ENCODE measurements around the gene IL18R1.

The IL18R1 gene

GRCh38 chr2:102367331-102367971, 11.9 kb downstream of the IL18R1 start:
- DNase-seq (ENCODE audit: low read depth): no peak
- H3K4me3 ChIP-seq (ENCODE audit: low read depth, low read length): no peak overlapping the region
- TF ChIP-seq CTCF (conservative IDR thresholded peaks at IDR 0.05; ENCODE audit: low read depth, low read length): no peak

GRCh38 chr2:102368461-102369109, 13.0 kb downstream of the IL18R1 start:
- TF ChIP-seq CTCF (conservative IDR thresholded peaks at IDR 0.05; ENCODE audit: low read depth, low read length): no peak
- no peak overlapping the region for H3K4me3 ChIP-seq (ENCODE audit: low read depth, low read length)
- no peak for DNase-seq (ENCODE audit: low read depth)

GRCh38 chr2:102369866-102370265, 14.3 kb downstream of the IL18R1 start:
- no peak for DNase-seq (ENCODE audit: low read depth)

GRCh38 chr2:102376052-102376591, 20.5 kb downstream of the IL18R1 start:
- DNase-seq (ENCODE audit: low read depth): peak; percentile 15
- H3K4me3 ChIP-seq (ENCODE audit: low read depth, low read length): no peak overlapping the region
- no peak for TF ChIP-seq CTCF (conservative IDR thresholded peaks at IDR 0.05; ENCODE audit: low read depth, low read length)

More at GRCh38 chr2:102369866-102370265, 14.3 kb downstream of the IL18R1 start:
- no peak overlapping the region for H3K4me3 ChIP-seq (ENCODE audit: low read depth, low read length)
- no peak for TF ChIP-seq CTCF (conservative IDR thresholded peaks at IDR 0.05; ENCODE audit: low read depth, low read length)

- DNase-seq (ENCODE audit: low read depth): no peak
- no peak overlapping the region for H3K4me3 ChIP-seq (ENCODE audit: low read depth, low read length)
- no peak for TF ChIP-seq CTCF (conservative IDR thresholded peaks at IDR 0.05; ENCODE audit: low read depth, low read length)
These were observed 28.1 kb downstream of the IL18R1 start for GRCh38 chr2:102383722-102384121.

- no peak overlapping the region for H3K4me3 ChIP-seq (ENCODE audit: low read depth, low read length)
- no peak for TF ChIP-seq CTCF (conservative IDR thresholded peaks at IDR 0.05; ENCODE audit: low read depth, low read length)
- DNase-seq (ENCODE audit: low read depth): peak; percentile 15
These were observed 29.9 kb downstream of the IL18R1 start for GRCh38 chr2:102385522-102385921.
